ENCODE data around the gene SLC25A12.

DNA sequence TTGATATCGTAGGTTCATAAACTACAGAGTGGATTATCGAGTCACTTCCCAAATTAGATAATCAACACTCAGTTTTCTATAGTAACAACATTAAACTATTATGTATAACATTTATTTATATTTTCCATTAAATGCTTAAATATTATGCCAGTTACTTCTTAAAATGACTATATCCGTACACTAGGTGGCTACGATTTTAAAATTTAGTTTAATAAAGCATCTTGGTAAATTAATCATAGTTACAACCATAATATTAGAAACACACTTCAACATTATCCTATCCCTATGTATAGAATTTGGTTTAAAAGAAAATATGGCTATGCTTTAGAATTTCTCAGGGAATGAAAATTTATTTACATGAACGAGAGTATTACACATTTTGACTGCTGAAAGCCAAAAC, 80.3 kb downstream of the SLC25A12 start:
- TF ChIP-seq POLR2A (IDR thresholded peaks at IDR 0.05; ENCODE audit: low read depth, low read length) (no peak), EZH2 (IDR thresholded peaks at IDR 0.05; ENCODE audit: borderline replicate concordance, low read depth, low read length, severe bottlenecking) (no peak), GATA2 (IDR thresholded peaks at IDR 0.05; ENCODE audit: insufficient read depth, insufficient read length, low read depth, low read length) (no peak), POLR2AphosphoS5 (IDR thresholded peaks at IDR 0.05; ENCODE audit: insufficient read depth, low read depth, low read length) (no peak), MYC (IDR thresholded peaks at IDR 0.05; ENCODE audit: low read depth, low read length) (no peak), JUN (IDR thresholded peaks at IDR 0.05; ENCODE audit: borderline replicate concordance, insufficient read depth, insufficient read length, low read depth) (no peak)
- TF ChIP-seq, protein P1, sequence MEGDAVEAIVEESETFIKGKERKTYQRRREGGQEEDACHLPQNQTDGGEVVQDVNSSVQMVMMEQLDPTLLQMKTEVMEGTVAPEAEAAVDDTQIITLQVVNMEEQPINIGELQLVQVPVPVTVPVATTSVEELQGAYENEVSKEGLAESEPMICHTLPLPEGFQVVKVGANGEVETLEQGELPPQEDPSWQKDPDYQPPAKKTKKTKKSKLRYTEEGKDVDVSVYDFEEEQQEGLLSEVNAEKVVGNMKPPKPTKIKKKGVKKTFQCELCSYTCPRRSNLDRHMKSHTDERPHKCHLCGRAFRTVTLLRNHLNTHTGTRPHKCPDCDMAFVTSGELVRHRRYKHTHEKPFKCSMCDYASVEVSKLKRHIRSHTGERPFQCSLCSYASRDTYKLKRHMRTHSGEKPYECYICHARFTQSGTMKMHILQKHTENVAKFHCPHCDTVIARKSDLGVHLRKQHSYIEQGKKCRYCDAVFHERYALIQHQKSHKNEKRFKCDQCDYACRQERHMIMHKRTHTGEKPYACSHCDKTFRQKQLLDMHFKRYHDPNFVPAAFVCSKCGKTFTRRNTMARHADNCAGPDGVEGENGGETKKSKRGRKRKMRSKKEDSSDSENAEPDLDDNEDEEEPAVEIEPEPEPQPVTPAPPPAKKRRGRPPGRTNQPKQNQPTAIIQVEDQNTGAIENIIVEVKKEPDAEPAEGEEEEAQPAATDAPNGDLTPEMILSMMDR (IDR thresholded peaks at IDR 0.05; ENCODE audit: extremely low read depth in 1 of 2, insufficient read depth in 1 of 2, low read depth in 1 of 2, low read length in 2 of 2): no peak
- TF ChIP-seq, protein P2, sequence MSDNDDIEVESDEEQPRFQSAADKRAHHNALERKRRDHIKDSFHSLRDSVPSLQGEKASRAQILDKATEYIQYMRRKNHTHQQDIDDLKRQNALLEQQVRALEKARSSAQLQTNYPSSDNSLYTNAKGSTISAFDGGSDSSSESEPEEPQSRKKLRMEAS (IDR thresholded peaks at IDR 0.05; ENCODE audit: insufficient read depth, insufficient read length): no peak
